T-helper 2 cell treated with Interferon-gamma antibody and Interleukin-4, amounts not matched to agents 5 μg/mL and 100 μg/mL, for 36 hours (primary cell): ENCODE results near the gene KCNG4.

Experiments
- DNase-seq: peaks from one replicate; pipeline ENCODE4 v3.0.0; 2021; ENCODE audit warnings: low spot score
- H3K27ac Mint-ChIP-seq: one replicate; pipeline ENCODE4 v1.8.0; 2021; ENCODE audit warnings: mild to moderate bottlenecking, mixed read lengths
- H3K27me3 Mint-ChIP-seq: one replicate; pipeline ENCODE4 v1.8.0; 2021; ENCODE audit warnings: low read depth, mixed read lengths
- H3K36me3 Mint-ChIP-seq: one replicate; pipeline ENCODE4 v1.8.0; 2021; ENCODE audit warnings: low read depth, mixed read lengths
- H3K4me1 Mint-ChIP-seq: one replicate; pipeline ENCODE4 v1.8.0; 2021; ENCODE audit warnings: low read depth, mixed read lengths
- H3K4me3 Mint-ChIP-seq: one replicate; pipeline ENCODE4 v1.8.0; 2022; ENCODE audit warnings: mild to moderate bottlenecking, moderate library complexity, mixed read lengths
- H3K9me3 Mint-ChIP-seq: one replicate; pipeline ENCODE4 v1.8.0; 2021; ENCODE audit warnings: mixed read lengths

Gene KCNG4

GRCh38 chr16:84272740-84273320 lies 33.0 kb upstream of the KCNG4 start:
- Mint-ChIP-seq H3K9me3 (no peaks in the 10 kb centered on the region), H3K4me3 (no peak overlapping the region), H3K27ac (no peak overlapping the region), H3K36me3 (no peaks in the 10 kb centered on the region), H3K4me1 (no peaks in the 10 kb centered on the region), H3K27me3 (no peaks in the 10 kb centered on the region)
- no peak for DNase-seq

GRCh38 chr16:84271866-84272265 lies 32.1 kb upstream of the KCNG4 start:
- H3K4me1 Mint-ChIP-seq, result no peaks in the 10 kb centered on the region
- DNase-seq, result no peak
- H3K36me3 Mint-ChIP-seq, result no peaks in the 10 kb centered on the region
- no peak overlapping the region for H3K4me3 Mint-ChIP-seq
- no peaks in the 10 kb centered on the region for H3K27me3 Mint-ChIP-seq
- no peaks in the 10 kb centered on the region for H3K9me3 Mint-ChIP-seq
- H3K27ac Mint-ChIP-seq, result no peak overlapping the region

- H3K4me3 Mint-ChIP-seq, result no peak overlapping the region
- no peak overlapping the region for H3K27ac Mint-ChIP-seq
- no peaks in the 10 kb centered on the region for H3K9me3 Mint-ChIP-seq
- DNase-seq, result no peak
- H3K36me3 Mint-ChIP-seq, result no peaks in the 10 kb centered on the region
- no peaks in the 10 kb centered on the region for H3K27me3 Mint-ChIP-seq
- H3K4me1 Mint-ChIP-seq, result no peaks in the 10 kb centered on the region
Measured at GRCh38 chr16:84271037-84271436, 31.2 kb upstream of the KCNG4 start.

- H3K27me3 Mint-ChIP-seq, result no peaks in the 10 kb centered on the region
- no peak for DNase-seq
- H3K4me3 Mint-ChIP-seq, result no peak overlapping the region
- no peaks in the 10 kb centered on the region for H3K36me3 Mint-ChIP-seq
- H3K9me3 Mint-ChIP-seq, result no peaks in the 10 kb centered on the region
- no peak overlapping the region for H3K27ac Mint-ChIP-seq
- H3K4me1 Mint-ChIP-seq, result no peaks in the 10 kb centered on the region
Measured at GRCh38 chr16:84270531-84270930, 30.7 kb upstream of the KCNG4 start.

- Mint-ChIP-seq H3K27me3 (no peaks in the 10 kb centered on the region), H3K4me1 (no peaks in the 10 kb centered on the region), H3K27ac (no peak overlapping the region), H3K36me3 (no peaks in the 10 kb centered on the region), H3K4me3 (no peak overlapping the region), H3K9me3 (no peaks in the 10 kb centered on the region)
- DNase-seq, result no peak
Measured at GRCh38 chr16:84270071-84270470, 30.3 kb upstream of the KCNG4 start.

- Mint-ChIP-seq H3K4me1 (no peaks in the 10 kb centered on the region), H3K9me3 (no peaks in the 10 kb centered on the region), H3K36me3 (no peaks in the 10 kb centered on the region), H3K27me3 (no peaks in the 10 kb centered on the region), H3K27ac (no peak overlapping the region), H3K4me3 (no peak overlapping the region)
- DNase-seq, result no peak
Measured at GRCh38 chr16:84268291-84269040, 28.7 kb upstream of the KCNG4 start.

GRCh38 chr16:84267380-84267779 lies 27.6 kb upstream of the KCNG4 start:
- Mint-ChIP-seq H3K4me1 (no peaks in the 10 kb centered on the region), H3K36me3 (no peaks in the 10 kb centered on the region), H3K27ac (no peak overlapping the region), H3K4me3 (no peak overlapping the region), H3K27me3 (no peaks in the 10 kb centered on the region), H3K9me3 (no peaks in the 10 kb centered on the region)
- no peak for DNase-seq

GRCh38 chr16:84266451-84266850 lies 26.6 kb upstream of the KCNG4 start:
- Mint-ChIP-seq H3K9me3 (no peaks in the 10 kb centered on the region), H3K27me3 (no peaks in the 10 kb centered on the region), H3K27ac (no peak overlapping the region), H3K36me3 (no peaks in the 10 kb centered on the region), H3K4me1 (no peaks in the 10 kb centered on the region), H3K4me3 (no peak overlapping the region)
- peak; percentile 16 for DNase-seq

- Mint-ChIP-seq H3K36me3 (no peaks in the 10 kb centered on the region), H3K27ac (no peak overlapping the region), H3K9me3 (no peaks in the 10 kb centered on the region), H3K4me1 (no peaks in the 10 kb centered on the region), H3K4me3 (no peak overlapping the region), H3K27me3 (no peaks in the 10 kb centered on the region)
- DNase-seq, result no peak
Measured at GRCh38 chr16:84262939-84263338, 23.1 kb upstream of the KCNG4 start.

GRCh38 chr16:84262031-84262430 lies 22.2 kb upstream of the KCNG4 start:
- H3K27ac Mint-ChIP-seq, result no peak overlapping the region
- H3K4me1 Mint-ChIP-seq, result no peaks in the 10 kb centered on the region
- H3K27me3 Mint-ChIP-seq, result peaks cover 2% of the 10 kb centered on the region
- H3K36me3 Mint-ChIP-seq, result no peaks in the 10 kb centered on the region
- H3K9me3 Mint-ChIP-seq, result no peaks in the 10 kb centered on the region
- DNase-seq, result no peak
- no peak overlapping the region for H3K4me3 Mint-ChIP-seq

- Mint-ChIP-seq H3K4me3 (no peak overlapping the region), H3K4me1 (no peaks in the 10 kb centered on the region), H3K27me3 (peaks cover 6% of the 10 kb centered on the region), H3K36me3 (no peaks in the 10 kb centered on the region), H3K9me3 (no peaks in the 10 kb centered on the region), H3K27ac (no peak overlapping the region)
- no peak for DNase-seq
Measured at GRCh38 chr16:84260766-84261554, 21.1 kb upstream of the KCNG4 start.

- no peak for DNase-seq
- no peaks in the 10 kb centered on the region for H3K36me3 Mint-ChIP-seq
Measured at GRCh38 chr16:84259691-84260090, 19.9 kb upstream of the KCNG4 start.

GRCh38 chr16:84258266-84258665 lies 18.5 kb upstream of the KCNG4 start:
- H3K36me3 Mint-ChIP-seq, result no peaks in the 10 kb centered on the region
- H3K9me3 Mint-ChIP-seq, result no peaks in the 10 kb centered on the region

More at GRCh38 chr16:84259691-84260090, 19.9 kb upstream of the KCNG4 start:
- Mint-ChIP-seq H3K4me1 (no peaks in the 10 kb centered on the region), H3K27me3 (peaks cover 9% of the 10 kb centered on the region), H3K9me3 (no peaks in the 10 kb centered on the region), H3K4me3 (no peak overlapping the region), H3K27ac (no peak overlapping the region)

GRCh38 chr16:84255050-84255810 lies 15.4 kb upstream of the KCNG4 start:
- Mint-ChIP-seq H3K4me3 (no peak overlapping the region), H3K27me3 (peaks cover 12% of the 10 kb centered on the region), H3K36me3 (no peaks in the 10 kb centered on the region), H3K4me1 (no peaks in the 10 kb centered on the region), H3K27ac (no peak overlapping the region), H3K9me3 (no peaks in the 10 kb centered on the region)
- no peak for DNase-seq

More at GRCh38 chr16:84258266-84258665, 18.5 kb upstream of the KCNG4 start:
- no peak overlapping the region for H3K27ac Mint-ChIP-seq
- DNase-seq, result no peak
- no peak overlapping the region for H3K4me3 Mint-ChIP-seq
- no peaks in the 10 kb centered on the region for H3K4me1 Mint-ChIP-seq
- H3K27me3 Mint-ChIP-seq, result peaks cover 9% of the 10 kb centered on the region
